Measurements from ENCODE around the gene VCAN.
A peak's percentile ranks its signal among the peaks of the same experiment; 100 is the strongest.
"Not testable (repeated sequence)": the region's sequence is repeated elsewhere in the genome, so short reads cannot be mapped to it uniquely, and the experiment has no call there.

VCAN gene

DNA sequence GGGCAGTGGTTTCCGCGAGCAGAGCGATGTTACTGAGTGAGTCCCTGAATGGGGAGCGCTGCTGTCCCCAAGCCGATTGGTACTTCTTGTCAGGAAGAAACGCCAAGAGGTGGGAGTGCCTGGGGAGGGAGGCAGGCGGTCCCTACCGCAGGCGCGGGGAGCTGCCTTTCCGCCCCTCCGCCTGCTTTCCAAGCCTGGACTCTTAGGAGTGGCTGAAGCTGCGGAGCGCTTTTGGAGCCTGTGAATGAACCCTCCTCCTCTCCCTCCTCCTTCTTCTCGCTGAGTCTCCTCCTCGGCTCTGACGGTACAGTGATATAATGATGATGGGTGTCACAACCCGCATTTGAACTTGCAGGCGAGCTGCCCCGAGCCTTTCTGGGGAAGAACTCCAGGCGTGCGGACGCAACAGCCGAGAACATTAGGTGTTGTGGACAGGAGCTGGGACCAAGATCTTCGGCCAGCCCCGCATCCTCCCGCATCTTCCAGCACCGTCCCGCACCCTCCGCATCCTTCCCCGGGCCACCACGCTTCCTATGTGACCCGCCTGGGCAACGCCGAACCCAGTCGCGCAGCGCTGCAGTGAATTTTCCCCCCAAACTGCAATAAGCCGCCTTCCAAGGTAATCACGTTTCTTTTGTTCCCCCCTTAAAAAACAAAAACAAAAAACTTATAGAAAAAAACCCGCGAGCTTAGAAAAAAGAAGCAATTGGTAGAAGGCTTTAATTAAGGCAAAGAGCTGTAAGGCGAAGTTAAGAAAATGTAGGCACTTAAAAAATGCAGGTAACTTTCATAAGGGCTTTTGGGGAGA lies at the start of gene VCAN:
VCAN (plus strand) TSS at position 340 of the 808 bp plus-strand sequence. CDS start 11,775 bp downstream, outside the sequence.
- peak; percentile 2 for DNase-seq

DNA sequence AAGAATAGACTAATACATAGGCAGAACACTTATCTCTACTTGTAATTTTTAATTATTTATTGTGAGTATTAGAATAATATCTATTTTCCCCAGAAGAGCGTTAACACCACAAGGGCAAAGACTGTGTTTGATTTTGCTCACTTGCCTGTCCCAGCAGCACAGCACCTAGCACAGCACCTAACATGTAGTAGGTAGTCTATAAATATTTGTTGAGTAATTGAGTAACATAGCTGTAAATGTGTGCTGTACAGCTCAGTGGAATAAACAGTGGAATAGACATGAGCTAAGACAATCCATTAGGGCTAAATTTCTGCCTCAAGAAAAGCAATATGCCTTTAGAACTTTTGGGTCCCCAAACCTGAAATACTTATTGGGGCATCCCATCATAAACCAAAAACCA lies 49.3 kb upstream of the VCAN start:
- no peak for DNase-seq

DNA sequence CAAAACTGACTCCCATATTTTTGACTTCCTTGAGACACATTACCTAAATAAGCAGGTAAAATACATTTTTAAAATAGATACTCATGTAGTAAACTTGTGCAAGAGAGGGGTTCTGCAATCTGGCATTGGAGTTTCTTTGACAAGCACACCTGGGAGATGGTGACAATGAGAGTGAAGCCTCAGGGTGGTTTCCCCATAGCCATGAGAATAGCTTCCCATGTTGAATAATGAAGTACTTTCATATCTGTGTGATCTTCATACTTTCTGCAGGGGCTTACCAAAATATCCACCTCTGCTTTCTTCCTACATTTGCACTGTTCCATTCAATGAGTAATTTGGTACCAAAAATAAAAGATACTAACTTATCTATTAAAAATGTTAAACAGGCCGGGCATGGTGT lies 44.7 kb upstream of the VCAN start:
- DNase-seq, result no peak

DNA sequence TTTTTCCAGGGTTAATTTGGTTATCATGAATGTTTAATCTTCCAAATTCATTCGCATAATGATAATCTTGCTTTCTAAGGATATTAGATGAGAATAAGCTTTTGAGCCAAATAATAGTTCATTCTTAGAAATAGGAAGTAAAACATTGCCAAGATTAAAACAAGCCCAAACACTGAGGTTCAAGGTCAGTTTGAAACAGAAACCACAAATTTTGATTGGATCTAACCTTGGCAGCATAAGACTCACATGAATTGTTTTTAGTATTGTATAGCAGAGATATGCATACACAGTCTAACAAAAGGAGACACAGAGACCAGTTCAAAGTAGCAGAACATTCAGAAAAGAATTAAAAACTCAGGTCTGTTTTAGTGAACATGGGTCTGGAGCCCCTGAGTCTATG lies 43.4 kb upstream of the VCAN start:
- no peak for DNase-seq

DNA sequence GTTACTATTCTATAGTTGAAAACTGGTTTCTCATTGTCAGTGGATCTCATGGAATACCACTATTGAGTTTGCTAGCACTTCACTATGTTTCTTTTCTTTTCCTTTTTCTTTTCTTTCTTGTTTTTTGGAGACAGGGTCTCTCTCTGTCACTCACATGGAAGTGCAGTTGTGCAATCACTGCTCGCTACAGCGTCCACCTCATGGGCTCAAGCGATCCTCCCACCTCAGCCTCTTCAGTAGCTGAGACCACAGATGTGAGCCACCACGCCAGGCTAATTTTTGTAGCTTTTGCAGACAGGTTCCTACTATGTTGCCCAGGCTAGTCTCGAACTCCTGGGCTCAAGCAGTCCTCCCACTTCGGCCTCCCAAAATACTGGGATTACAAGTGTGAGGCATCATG lies 42.7 kb upstream of the VCAN start:
- DNase-seq, result no peak

DNA sequence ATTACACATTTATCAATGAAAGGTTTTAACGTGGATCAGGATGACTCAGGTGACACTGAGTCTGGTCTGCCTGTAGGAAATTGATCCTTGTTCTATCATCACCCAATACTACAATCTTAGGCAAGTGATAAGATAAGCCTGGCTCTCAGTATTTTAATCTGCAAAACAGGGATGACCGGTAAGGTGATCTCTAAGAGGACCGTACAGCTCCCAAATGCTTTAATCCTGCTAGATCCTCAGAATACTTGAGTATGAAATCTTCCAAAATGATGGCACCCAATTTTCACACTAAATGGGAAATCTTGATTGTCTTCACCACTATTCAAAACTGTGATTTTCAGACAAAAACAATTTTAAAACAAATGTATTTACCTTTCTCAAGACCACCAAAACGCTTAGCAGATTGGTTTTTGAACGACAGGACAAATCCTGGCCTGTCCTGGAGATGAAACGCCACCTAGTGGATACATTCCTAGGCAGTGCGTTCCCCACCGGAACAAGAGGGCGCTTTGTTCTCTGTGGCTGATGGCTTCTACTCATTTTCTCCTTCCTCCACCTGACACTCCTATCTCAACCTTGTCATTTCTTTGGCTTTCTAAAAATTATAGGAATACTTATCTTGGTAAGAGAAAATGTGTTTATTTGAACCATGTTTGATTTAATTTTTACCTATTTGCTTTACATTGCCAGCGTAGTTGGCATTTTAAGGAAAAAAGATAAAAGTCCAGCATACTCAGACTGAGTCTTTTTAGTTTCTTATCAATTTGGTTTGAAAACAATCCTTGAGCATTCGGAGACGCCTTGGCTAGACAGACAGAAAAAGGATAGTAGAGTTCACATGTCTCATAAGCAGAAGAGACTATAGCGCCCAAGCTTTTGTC lies 41.2 kb upstream of the VCAN start:
- DNase-seq, result peak; percentile 61

DNA sequence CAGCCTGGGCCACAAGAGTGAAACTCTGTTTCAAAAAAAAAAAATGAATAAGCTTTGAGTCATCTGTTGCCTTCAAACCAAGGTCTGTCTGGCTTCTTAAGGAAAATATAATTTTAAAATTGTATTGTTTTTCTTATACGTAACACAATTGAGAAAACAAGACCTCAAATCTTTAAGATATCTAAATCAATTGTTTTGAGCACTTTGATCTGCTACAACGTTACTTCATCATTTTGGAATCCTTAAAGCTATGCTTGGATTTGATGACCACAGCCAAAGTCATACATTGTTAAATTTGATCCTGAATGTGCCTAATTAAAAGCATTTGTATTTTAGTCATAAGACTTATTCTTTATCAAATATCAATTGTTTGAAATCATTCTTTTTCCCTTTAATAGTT lies 37.7 kb upstream of the VCAN start:
- DNase-seq, result no peak

DNA sequence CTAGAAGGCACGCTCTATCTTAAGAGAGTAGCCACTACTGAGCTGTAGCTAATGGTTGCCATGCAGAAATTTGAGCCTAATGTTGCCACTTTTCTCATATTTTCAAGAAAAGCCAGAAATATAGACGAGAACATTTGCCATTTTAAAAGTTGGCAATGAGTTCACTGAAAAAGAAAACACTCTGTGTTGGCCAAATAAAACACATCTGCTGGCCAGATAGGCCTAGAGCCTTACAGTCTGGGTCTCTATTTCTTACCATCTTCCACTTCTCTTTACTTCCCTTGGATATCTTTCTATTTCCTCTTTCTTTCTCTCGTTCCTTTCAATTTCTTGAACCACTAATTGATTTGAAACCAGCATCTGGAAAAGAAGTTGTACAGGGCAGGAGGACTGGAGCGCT lies 36.6 kb upstream of the VCAN start:
- no peak for DNase-seq

DNA sequence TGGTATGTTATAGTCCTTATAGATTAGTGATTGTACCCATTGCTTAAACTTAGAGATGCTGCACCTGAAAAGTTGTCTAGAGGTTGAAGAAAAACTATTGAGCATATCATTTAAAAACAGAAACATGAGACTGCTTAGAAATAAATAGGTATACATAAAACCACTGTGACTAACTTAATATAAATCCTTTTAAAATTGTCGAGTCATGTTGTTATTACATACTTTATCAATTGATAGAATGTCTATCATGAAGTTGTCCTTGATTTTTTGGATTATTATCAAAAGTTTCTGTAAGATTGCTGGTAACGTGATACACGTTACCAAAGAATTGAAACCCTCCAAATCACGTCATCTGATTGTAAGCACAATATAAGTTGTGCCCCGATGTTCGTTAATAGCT lies 35.3 kb upstream of the VCAN start:
- no peak for DNase-seq

DNA sequence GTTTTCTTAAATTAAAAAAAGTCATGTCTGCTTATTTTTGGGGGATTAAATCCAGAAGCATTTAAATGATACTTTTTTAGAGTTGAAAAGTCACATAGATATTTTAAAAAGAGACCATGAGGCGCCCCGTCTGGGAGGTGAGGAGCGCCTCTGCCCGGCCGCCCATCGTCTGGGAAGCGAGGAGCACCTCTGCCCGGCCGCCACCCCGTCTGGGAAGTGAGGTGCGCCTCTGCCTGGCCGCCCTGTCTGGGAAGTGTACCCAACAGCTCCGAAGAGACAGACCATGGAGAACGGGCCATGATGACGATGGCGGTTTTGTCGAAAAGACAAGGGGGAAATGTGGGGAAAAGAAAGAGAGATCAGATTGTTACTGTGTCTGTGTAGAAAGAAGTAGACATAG lies 33.8 kb upstream of the VCAN start:
- DNase-seq, result not testable (repeated sequence)

DNA sequence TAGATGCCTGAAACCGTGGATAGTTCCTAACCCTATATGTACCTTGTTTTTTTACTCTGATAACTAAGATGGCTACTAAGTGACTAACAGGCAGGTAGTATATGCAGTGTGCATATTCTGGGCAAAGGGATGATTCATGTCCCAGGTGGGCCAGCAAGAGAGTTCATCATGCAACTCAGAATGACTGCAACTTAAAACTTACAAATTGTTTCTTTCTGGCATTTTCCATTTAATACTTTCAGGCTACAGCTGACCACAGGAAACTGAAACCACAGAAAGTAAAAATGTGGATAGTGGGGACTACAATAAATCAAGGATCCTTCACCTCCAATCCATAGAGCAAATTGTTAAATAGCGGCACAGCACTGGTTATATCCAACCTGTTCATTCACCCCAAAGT lies 30.7 kb upstream of the VCAN start:
- no peak for DNase-seq

DNA sequence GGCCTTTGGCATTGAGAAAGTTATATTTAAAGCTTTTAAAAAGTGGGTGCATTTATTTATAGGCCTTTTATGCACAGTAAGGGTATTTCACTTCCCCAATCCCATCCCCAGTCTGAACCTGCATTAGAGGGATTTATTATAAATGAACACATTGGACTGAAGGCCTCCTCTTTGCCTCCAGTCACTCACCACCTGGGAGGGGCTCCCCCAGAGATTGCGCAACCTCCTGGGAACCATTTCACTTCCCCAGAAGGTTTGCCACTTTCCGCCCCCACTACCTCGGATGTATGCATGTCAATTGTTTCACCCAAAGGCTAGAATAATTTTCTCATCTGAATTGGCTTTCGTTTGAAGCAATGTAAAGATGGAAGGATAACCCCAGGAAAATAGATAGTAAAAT lies 29.8 kb upstream of the VCAN start:
- DNase-seq, result peak; percentile 6

DNA sequence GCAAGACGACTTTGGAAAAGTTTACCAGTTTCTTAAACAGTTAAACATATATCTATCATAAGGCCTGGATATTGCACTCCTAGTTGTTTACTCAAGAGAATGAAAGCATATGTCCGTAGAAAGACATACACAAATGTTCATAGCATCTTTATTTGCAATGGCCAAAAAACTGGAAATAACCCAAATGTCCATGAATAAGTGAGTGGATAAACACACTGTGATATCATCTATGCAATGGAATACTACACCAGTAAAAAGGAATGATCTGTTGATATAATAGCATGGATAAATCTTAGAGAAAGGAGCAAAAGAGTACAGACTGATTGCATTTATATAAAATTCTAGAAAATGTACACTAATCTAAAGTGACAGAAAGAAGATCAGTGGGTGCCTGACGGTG lies 28.0 kb upstream of the VCAN start:
- no peak for DNase-seq

DNA sequence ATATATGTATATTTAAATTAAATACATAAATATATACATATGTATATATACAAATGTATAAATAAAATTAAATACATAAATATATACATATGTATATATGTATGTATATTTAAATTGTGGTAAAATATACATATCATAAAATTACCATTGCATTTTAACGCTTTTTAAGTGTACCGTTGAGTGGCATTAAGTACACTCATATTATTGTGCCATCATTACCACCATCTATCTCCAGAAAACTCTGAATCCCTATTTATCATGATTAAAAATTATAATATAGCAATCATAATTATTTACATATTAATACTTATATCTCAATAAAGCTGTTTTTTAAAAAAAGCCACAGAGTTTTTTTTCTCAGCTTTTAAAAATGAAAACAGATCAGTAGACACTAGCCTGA lies 27.1 kb upstream of the VCAN start:
- no peak for DNase-seq

DNA sequence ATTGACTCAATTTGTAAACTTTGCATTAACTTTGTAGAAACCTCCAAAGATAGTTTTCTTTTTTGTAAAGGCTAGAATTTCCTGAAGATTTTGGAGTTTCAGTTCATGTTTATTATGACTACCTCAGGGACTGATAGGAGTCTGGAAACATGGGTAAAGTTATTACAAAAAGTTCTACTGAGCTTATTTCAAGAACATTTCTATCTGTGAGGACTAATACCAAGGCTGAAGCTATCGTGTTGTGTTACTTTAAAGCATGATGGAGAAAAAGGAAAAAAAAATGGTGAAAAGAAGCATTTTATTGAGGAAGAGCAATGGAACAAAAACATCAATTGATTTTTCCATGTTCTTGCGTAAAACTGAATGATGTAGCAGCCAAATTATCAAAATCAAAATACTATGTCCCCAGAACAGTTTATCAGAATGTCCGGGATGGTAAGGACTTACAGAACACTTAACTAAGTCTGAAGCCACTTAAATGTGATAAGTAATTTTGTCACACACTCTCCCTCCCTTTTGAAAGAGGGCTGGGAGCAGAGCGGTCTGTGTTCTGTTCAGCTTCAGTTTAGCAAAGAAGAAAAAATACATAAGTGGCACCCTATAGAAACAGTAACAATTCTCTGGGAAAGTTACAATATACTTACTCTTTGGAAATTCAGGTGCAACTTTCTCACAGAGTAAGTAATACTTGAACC lies 25.1 kb upstream of the VCAN start:
- DNase-seq, result no peak

DNA sequence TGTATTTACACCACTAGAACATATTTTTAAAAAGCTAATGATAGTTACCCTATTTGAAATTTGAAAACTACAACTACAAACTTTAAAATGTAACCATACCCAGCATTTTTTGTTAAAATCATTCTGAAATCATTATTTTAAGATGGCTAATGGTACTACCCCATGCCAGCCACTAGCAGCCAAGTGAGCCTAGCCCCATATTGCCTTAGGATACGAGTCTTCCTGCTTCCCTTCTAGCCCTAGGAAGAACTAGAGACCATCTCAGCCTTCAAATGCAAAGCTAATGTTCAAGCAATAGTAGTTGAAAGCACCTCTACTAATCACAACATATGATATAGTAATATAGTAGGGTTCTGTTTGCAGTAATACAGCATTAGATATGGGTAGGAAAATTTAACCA lies 24.0 kb upstream of the VCAN start:
- no peak for DNase-seq

DNA sequence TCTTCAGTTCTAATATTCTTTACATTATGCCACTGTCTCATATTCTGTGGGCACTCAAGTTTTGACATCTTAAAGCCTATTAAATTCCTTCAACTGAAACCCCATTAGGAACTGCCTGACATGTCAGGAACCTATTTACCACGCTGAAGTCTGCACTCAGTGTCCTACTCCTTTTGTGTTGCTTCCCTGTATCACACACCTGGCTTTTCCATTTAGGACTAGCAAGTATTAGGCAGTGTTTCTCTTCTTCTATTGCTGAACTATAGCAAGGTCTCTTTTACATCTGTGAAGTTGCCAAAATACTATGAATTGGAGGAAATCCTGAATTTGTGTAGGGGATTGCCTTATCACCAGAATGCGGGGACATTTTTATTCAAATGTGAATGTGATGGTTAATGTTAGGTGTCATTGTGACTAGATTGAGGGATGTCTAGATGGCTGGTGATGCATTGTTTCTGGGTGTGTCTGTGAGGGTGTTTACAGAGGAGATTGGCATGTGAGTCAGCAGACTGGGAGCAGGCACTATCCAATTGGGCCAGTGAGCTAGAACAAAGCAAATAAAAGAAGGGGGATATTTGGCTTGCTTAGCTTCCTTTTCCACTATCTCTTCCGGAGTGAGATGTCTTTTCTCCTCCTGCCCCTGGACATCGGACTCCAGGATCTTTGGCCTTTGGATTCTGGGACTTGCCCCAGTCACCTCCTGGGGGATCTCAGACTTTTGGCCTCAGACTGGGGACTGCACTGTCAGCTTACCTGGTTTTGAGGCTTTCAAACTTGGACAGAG lies 21.2 kb upstream of the VCAN start:
- no peak for DNase-seq

DNA sequence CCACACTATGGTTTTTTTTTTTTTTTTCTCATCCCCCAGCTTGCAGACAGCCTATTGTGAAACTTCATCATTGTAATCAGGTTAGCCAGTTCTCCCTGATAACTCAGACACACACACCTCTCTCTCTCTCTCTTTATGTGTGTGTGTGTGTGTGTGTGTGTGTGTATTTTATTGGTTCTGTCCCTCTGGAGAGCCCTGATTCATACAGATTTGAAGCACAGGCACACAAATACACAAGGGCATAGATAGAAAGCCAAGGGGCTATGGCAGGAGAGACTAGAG lies 20.6 kb upstream of the VCAN start:
- DNase-seq, result no peak

DNA sequence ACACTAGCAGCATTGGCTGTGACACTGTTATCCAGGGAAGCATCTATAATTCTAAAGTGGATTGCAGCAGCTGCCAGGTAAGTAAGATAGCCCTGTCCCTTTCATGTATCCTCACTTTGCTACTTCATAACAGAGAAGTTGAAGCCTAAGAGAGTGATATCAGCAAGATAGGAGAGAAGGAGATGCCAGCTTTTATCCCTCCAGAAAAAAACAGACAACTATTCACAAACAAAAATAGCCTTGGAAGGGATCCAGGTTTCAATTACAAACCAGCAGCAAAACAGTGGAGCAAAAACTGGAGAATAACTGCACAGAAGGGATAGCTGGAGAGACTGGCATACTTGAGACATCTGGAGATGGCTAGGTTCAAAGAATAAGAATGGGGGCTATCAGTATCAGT lies 19.6 kb upstream of the VCAN start:
- no peak for DNase-seq

DNA sequence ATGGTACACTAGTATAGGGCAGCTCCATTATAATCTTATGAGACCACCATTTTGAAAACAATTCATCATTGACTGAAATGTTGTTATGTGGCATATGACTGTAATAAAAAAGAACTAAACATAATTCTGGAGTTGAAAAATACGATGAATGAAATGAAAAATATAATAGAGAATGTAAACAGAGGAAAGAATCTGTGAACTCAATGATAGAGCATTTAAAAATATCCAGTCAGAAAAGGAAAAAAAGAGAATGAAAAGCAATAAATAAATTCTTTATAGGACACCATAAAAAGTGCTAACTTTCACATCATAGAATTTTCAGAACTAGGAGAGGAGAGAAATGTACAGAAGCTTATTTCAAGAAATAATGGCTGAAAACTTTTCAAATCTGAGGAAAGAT lies 17.6 kb upstream of the VCAN start:
- no peak for DNase-seq

DNA sequence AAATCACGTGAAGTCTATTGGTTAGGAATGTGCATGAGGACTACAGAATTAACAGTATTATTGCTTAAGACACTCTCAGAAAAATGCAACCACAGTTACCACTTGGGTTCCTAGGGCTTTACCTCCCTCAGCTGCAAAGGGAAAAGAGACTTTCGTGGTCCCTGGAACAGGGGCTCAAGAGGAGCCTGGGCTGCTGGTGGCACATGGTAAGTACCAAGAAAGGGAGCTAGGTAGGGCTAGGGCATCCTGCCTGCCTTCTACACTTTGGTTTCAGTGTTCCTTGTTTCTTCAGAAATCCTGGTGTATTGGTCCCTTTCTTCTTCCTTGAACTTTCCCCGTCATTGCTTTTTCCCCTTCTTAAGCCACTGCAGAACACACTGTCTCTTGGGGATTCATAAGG lies 7.3 kb upstream of the VCAN start:
- no peak for DNase-seq

DNA sequence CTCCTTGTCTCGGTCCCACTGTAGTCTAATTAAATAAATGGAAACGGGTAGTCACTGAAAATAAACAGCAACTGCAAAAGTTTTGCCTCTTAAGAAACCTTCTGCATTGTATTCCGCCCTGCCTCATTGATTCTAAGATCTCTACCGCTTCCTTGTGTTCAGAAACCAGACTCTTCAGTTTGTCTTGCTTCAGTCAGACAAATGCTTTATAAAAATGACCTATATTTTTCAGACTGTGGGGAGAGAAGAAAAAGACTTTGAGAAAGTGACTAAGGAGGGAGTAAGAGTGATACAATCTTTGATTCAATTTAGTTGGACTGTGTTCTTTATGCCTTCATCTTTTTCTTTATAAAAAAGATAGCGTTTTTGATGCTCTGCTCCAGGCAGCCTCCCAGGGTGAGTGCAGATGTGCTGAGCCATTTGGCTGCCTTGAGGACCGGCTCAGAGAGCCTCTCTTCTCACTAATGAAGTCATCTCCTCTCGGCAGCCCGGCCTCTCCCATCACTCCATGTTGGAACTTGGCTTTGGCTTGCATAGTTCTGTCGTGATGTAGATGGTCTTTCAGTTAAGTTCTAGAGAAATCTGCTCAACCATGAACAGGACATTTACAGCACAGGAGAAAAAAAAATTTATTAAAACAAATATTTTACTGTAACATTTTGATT lies 4.0 kb upstream of the VCAN start:
- DNase-seq, result no peak

DNA sequence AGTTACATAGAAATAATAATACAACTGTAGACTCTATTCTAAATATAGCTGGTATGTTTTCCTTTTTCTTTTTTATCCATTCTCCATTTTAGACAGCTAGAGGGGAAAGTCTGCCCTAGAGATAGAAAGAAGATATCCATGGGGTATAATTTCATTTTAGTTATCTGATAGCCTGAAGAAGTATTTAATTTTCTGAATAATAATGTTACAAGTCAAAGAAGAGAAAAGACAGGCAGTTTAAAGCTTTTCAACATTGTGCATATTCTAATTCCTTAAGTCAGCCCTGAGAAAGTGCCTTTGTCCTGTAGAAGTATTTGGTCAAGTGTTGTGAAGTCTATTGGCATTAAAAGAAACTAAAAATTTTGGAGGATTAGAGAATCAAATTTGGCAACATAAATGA lies 2.5 kb upstream of the VCAN start:
- no peak for DNase-seq
